GM12878 (cell line): ENCODE results near the gene MYO3B. TPM values are rescaled to one million over a fixed set of nuclear protein-coding genes. Genes with fewer than 3 reads are reported as not detected.

Source experiments
- ATAC-seq: fragments of 200-7000 bp; cut with Tn5 transposase; 3 replicates; pipeline ENCODE4 v1.9.1; 2020; ENCODE audit warnings: mild to moderate bottlenecking, moderate library complexity
- BruUV-seq: library from RNA; stranded (reverse); fragments of 400-500 nt; replicated peaks from 2 replicates; lab custom pipeline; 2021; lab: Mats Ljungman, UMichigan
- CTCF ChIA-PET: fragments of 300-600 bp; sonication (Branson Sonifier 250); formaldehyde crosslinking; extraction: SDS; loops from one replicate; lab custom pipeline; 2021; ENCODE audit warnings: inconsistent platforms; lab: Yijun Ruan, JAX
- POLR2A ChIA-PET: fragments of 350-600 bp; formaldehyde crosslinking; extraction: SDS; loops from one replicate; lab custom pipeline; 2021; ENCODE audit warnings: inconsistent platforms; lab: Charles Lee
- RAD21 ChIA-PET: fragments of 300-600 bp; sonication (Branson Sonifier 250); formaldehyde crosslinking; loops from one replicate; lab custom pipeline; 2023; ENCODE audit warnings: antibody characterized with exemption; ENCODE audit not compliant: unreplicated experiment; lab: Charles Lee
- SMC1A ChIA-PET: fragments of 300-600 bp; sonication (Branson Sonifier 250); formaldehyde crosslinking; loops from one replicate; lab custom pipeline; 2023; ENCODE audit not compliant: unreplicated experiment, uncharacterized antibody; lab: Charles Lee
- DNase-seq: peaks from one replicate; pipeline ENCODE4 v3.0.0-alpha.2; 2011; ENCODE audit warnings: low read depth, low spot score
- FAIRE-seq: peaks from 3 replicates; lab custom pipeline; 2011; peaks lifted over from hg19 to GRCh38; lab: Jason Lieb, UNC
- H2AFZ ChIP-seq: 2 replicates; pipeline ENCODE4 v1.6.0; 2011; ENCODE audit warnings: low read depth, low read length, control low read depth; ENCODE audit not compliant: control insufficient read depth
- H3K27ac ChIP-seq: 2 replicates; pipeline ENCODE4 v1.5.1; 2011; ENCODE audit warnings: control low read depth; ENCODE audit not compliant: control insufficient read depth, insufficient read depth
- H3K27me3 ChIP-seq, 2 experiments: replicated peaks in 1 of 2; 2 replicates each; pipeline versions ENCODE4 v1.6.0 to v1.6.1; 2011; ENCODE audit warnings: low read length in 1 of 2; ENCODE audit not compliant: control insufficient read depth in 2 of 2, insufficient read depth in 2 of 2
- H3K36me3 ChIP-seq, 2 experiments: 2 replicates each; pipeline ENCODE4 v1.5.1; 2011; ENCODE audit warnings: low read length in 1 of 2; ENCODE audit not compliant: control insufficient read depth in 2 of 2, insufficient read depth in 2 of 2
- H3K4me1 ChIP-seq: 2 replicates; pipeline ENCODE4 v1.6.1; 2011; ENCODE audit warnings: mild to moderate bottlenecking, low read length, moderate library complexity, mixed read lengths; ENCODE audit not compliant: control insufficient read depth, insufficient read depth
- H3K4me2 ChIP-seq: 2 replicates; pipeline ENCODE4 v1.6.0; 2011; ENCODE audit warnings: control low read depth; ENCODE audit not compliant: control insufficient read depth, insufficient read depth
- H3K4me3 ChIP-seq: fragments of 200-600 bp; sonication (generic); 2 replicates; pipeline ENCODE4 v1.5.1; 2016
- H3K79me2 ChIP-seq: 2 replicates; pipeline ENCODE4 v1.6.0; 2011; ENCODE audit warnings: low read length; ENCODE audit not compliant: control insufficient read depth, insufficient read depth
- H3K9ac ChIP-seq: 2 replicates; pipeline ENCODE4 v1.8.0; 2011; ENCODE audit warnings: low read length, control low read depth, mixed read lengths; ENCODE audit not compliant: control insufficient read depth, insufficient read depth
- H3K9me3 ChIP-seq: replicated peaks from 3 replicates; pipeline ENCODE4 v1.5.1; 2011; ENCODE audit warnings: mild to moderate bottlenecking, low read length; ENCODE audit not compliant: control insufficient read depth, insufficient read depth
- H4K20me1 ChIP-seq: 2 replicates; pipeline ENCODE4 v1.6.0; 2011; ENCODE audit not compliant: control insufficient read depth, insufficient read depth
- BCLAF1 ChIP-seq: fragments of 450-650 bp; IDR thresholded peaks from 2 replicates; pipeline ENCODE4 v1.6.1; 2017; ENCODE audit warnings: antibody characterized with exemption, mild to moderate bottlenecking, moderate library complexity
- HSF1 ChIP-seq: fragments of 150-350 bp; IDR thresholded peaks from 2 replicates; pipeline ENCODE4 v1.6.1; 2014; ENCODE audit warnings: mild to moderate bottlenecking, low read depth, low read length
- IRF3 ChIP-seq: fragments of 450-650 bp; IDR thresholded peaks from 2 replicates; pipeline ENCODE4 v1.6.1; 2014; ENCODE audit warnings: mild to moderate bottlenecking
- SIX5 ChIP-seq: IDR thresholded peaks from 2 replicates; pipeline ENCODE4 v1.6.1; 2011; ENCODE audit warnings: mild to moderate bottlenecking, low read depth, low read length, moderate library complexity; ENCODE audit not compliant: severe bottlenecking
- STAT3 ChIP-seq: IDR thresholded peaks from 2 replicates; pipeline ENCODE4 v1.6.1; 2011; ENCODE audit warnings: low read depth, low read length, improper control_type of control experiment
- TBL1XR1 ChIP-seq: IDR thresholded peaks from 2 replicates; pipeline ENCODE4 v1.6.1; 2012; ENCODE audit warnings: low read depth, low read length, improper control_type of control experiment
- TCF7 ChIP-seq: IDR thresholded peaks from 2 replicates; pipeline ENCODE4 v1.6.1; 2014; ENCODE audit warnings: antibody characterized with exemption, borderline replicate concordance
- WRNIP1 ChIP-seq: IDR thresholded peaks from 2 replicates; pipeline ENCODE4 v1.6.1; 2011; ENCODE audit warnings: low read depth, low read length, improper control_type of control experiment, borderline replicate concordance
- YY1 ChIP-seq: IDR thresholded peaks from 2 replicates; pipeline ENCODE4 v1.6.1; 2011; ENCODE audit warnings: low read depth, mild to moderate bottlenecking, low read length
- WGBS: methylation state at CpG from one replicate; pipeline ENCODE4 v1.1.6; 2016; ENCODE audit warnings: low lambda C conversion rate; ENCODE audit not compliant: insufficient replicate concordance, insufficient coverage; ENCODE audit errors: missing lambda C conversion rate; 5-methylcytosine and 5-hydroxymethylcytosine counted together
- in situ Hi-C: fragments of 300-500 bp; cut with MboI; formaldehyde crosslinking; loops from 9 replicates; pipeline ENCODE4 v1.14.3; 2018; ENCODE audit warnings: mixed read lengths
- intact Hi-C: fragments of 100-400 bp; cut with micrococcal nuclease; formaldehyde crosslinking; loops from one replicate; pipeline ENCODE4 v1.14.2; 2022; ENCODE audit not compliant: unreplicated experiment
- polyA plus RNA-seq, 11 experiments: library from polyadenylated mRNA; depleted of rRNA in 4 of 11; unstranded in 6 of 11; stranded (reverse) in 5 of 11; fragments of >200 nt; fragmentation: Nextera tagmentation in 4 of 11; fragmentation: Illumina TruSeq in 1 of 11; extraction: Ambion mirVana in 4 of 11; extraction: Trizol in 1 of 11; gene quantifications; 1 replicate in 1 of 11; 2 replicates in 10 of 11; pipeline versions ENCODE4 v1.2.1 to v1.2.3, GENCODE V29; 2011 to 2016; ENCODE audit warnings: inconsistent platforms in 2 of 11, missing spikeins in 2 of 11, low read depth in 1 of 11
- total RNA-seq, 4 experiments: library from RNA; depleted of rRNA in 3 of 4; stranded (reverse); fragments of >200 nt in 3 of 4; fragmentation: Illumina TruSeq in 1 of 4; extraction: Trizol in 1 of 4; gene quantifications; 2 replicates each; pipeline versions ENCODE4 v1.2.1 to v1.2.3, GENCODE V29; 2013 to 2021

The MYO3B gene
- total and polyA plus RNA-seq, 10 of the 15 experiments (the other 5 are each of a cell fraction or from before 2014, with no cell fraction given): 1.1 to 7.1 (median 2.1) TPM

GRCh38 chr2:170305711-170306110, 127.8 kb downstream of the MYO3B start:
- Histone ChIP-seq H3K27ac (no peak overlapping the region), H3K9me3 (no peaks in the 10 kb centered on the region), H3K36me3 (no peaks in the 10 kb centered on the region), H3K4me1 (no peaks in the 10 kb centered on the region), H3K4me3 (no peak overlapping the region), H2AFZ (no peak overlapping the region), H3K79me2 (no peaks in the 10 kb centered on the region), H3K9ac (no peak overlapping the region), H4K20me1 (no peaks in the 10 kb centered on the region), H3K27me3 (no peaks in the 10 kb centered on the region), H3K4me2 (no peak overlapping the region)
- 62% methylated on average over 2 of the region's 2 CpGs for WGBS
- no TSS peak for BruUV-seq
- SMC1A ChIA-PET: no interaction called here
- in situ Hi-C loops: no loop called here
- FAIRE-seq: no peak
- CTCF ChIA-PET: no interaction called here
- intact Hi-C loops: no loop called here
- no peak for ATAC-seq
- POLR2A ChIA-PET: no interaction called here
- RAD21 ChIA-PET: no interaction called here
- no peak for TF ChIP-seq HSF1
- TF ChIP-seq IRF3: no peak
- no peak for TF ChIP-seq STAT3
- no peak for TF ChIP-seq WRNIP1
- TF ChIP-seq BCLAF1: no peak
- TF ChIP-seq YY1: no peak
- TF ChIP-seq TBL1XR1: no peak
- TF ChIP-seq TCF7: no peak
- TF ChIP-seq SIX5: no peak
- no peak for DNase-seq
